Activated effector memory CD4-positive, alpha-beta T cell treated with Interleukin-2 at 50 U/mL for 16 hours (primary cell): ENCODE data around the gene PRSS38.

Experiments
- DNase-seq: peaks from one replicate; pipeline ENCODE4 v3.0.0-alpha.2; 2020

PRSS38 gene

GRCh38 chr1:227793948-227794816, 21.3 kb upstream of the PRSS38 start:
- no peak for DNase-seq

- no peak for DNase-seq
These were observed 20.7 kb upstream of the PRSS38 start for GRCh38 chr1:227794817-227795192.

- no peak for DNase-seq
These were observed 19.7 kb upstream of the PRSS38 start for GRCh38 chr1:227795732-227796131.

- no peak for DNase-seq
These were observed 19.0 kb upstream of the PRSS38 start for GRCh38 chr1:227796359-227796915.

- no peak for DNase-seq
These were observed 18.3 kb upstream of the PRSS38 start for GRCh38 chr1:227797144-227797543.

- no peak for DNase-seq
These were observed 17.9 kb upstream of the PRSS38 start for GRCh38 chr1:227797625-227798024.

GRCh38 chr1:227798078-227798802, 17.2 kb upstream of the PRSS38 start:
- DNase-seq: no peak

- DNase-seq: no peak
These were observed 15.7 kb upstream of the PRSS38 start for GRCh38 chr1:227799756-227800155.

GRCh38 chr1:227803933-227804332, 11.5 kb upstream of the PRSS38 start:
- DNase-seq: no peak

GRCh38 chr1:227805606-227806197, 9.8 kb upstream of the PRSS38 start:
- no peak for DNase-seq

GRCh38 chr1:227808566-227808965, 6.9 kb upstream of the PRSS38 start:
- DNase-seq: no peak

- DNase-seq: no peak
These were observed 6.4 kb upstream of the PRSS38 start for GRCh38 chr1:227809026-227809425.

GRCh38 chr1:227813962-227814361, 1.5 kb upstream of the PRSS38 start:
- no peak for DNase-seq

GRCh38 chr1:227816750-227817446, 1.4 kb downstream of the PRSS38 start:
- no peak for DNase-seq

- no peak for DNase-seq
These were observed 8.1 kb downstream of the PRSS38 start for GRCh38 chr1:227823537-227823936.

- no peak for DNase-seq
These were observed 8.7 kb downstream of the PRSS38 start for GRCh38 chr1:227824204-227824603.

GRCh38 chr1:227828786-227829185, 13.3 kb downstream of the PRSS38 start:
- DNase-seq: no peak

GRCh38 chr1:227838181-227838580, 22.7 kb downstream of the PRSS38 start:
- DNase-seq: no peak

- no peak for DNase-seq
These were observed 25.6 kb downstream of the PRSS38 start for GRCh38 chr1:227841096-227841495.

- no peak for DNase-seq
These were observed 29.1 kb downstream of the PRSS38 start for GRCh38 chr1:227844320-227845146.

GRCh38 chr1:227845147-227845458, 29.6 kb downstream of the PRSS38 start:
- no peak for DNase-seq

GRCh38 chr1:227845519-227845918, 30.0 kb downstream of the PRSS38 start:
- no peak for DNase-seq
